Measurements from ENCODE around the gene NUS1. TPM values are rescaled to one million over a fixed set of nuclear protein-coding genes. Genes with fewer than 3 reads are reported as not detected.
"Not testable (repeated sequence)": the region's sequence is repeated elsewhere in the genome, so short reads cannot be mapped to it uniquely, and the experiment has no call there.

The NUS1 gene
- total and polyA plus RNA-seq, 3 donors from 2014 or later, result 16.6 to 21.5 (median 20.2) TPM

DNA sequence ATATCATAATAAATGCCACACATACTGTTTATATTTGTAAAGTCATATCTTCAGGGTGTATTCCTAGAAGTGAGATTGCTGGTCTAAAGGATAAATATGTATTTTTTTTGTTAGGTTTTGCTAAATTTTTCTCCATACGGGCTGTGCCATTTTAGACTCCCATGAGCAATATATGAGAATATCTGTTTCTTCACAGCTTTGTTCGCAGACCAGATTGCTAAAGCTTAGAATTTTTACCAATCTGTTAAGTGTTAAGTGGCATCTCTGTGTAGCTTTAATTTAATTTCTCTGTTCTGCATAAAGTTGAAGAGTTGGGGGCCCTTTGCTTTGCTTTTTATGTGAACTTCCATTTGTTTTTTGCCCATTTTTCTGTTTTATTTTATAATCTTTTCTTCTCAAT, 32.3 kb upstream of the NUS1 start:
- TF ChIP-seq POLR2A (IDR thresholded peaks at IDR 0.05), result no peak
- TF ChIP-seq, protein P1, sequence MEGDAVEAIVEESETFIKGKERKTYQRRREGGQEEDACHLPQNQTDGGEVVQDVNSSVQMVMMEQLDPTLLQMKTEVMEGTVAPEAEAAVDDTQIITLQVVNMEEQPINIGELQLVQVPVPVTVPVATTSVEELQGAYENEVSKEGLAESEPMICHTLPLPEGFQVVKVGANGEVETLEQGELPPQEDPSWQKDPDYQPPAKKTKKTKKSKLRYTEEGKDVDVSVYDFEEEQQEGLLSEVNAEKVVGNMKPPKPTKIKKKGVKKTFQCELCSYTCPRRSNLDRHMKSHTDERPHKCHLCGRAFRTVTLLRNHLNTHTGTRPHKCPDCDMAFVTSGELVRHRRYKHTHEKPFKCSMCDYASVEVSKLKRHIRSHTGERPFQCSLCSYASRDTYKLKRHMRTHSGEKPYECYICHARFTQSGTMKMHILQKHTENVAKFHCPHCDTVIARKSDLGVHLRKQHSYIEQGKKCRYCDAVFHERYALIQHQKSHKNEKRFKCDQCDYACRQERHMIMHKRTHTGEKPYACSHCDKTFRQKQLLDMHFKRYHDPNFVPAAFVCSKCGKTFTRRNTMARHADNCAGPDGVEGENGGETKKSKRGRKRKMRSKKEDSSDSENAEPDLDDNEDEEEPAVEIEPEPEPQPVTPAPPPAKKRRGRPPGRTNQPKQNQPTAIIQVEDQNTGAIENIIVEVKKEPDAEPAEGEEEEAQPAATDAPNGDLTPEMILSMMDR (IDR thresholded peaks at IDR 0.05), result no peak
- 84 to 97% methylated on average over 2 of the region's 2 CpGs for WGBS, 2 donors
- Histone ChIP-seq H3K9me3 (no peaks in the 10 kb centered on the region), H3K4me3 (no peak overlapping the region), H3K27ac (no peak overlapping the region), H3K4me1 (no peaks in the 10 kb centered on the region), H3K27me3 (no peaks in the 10 kb centered on the region), H3K36me3 (ENCODE audit: low read depth, missing control alignments) (no peaks in the 10 kb centered on the region)
- intact Hi-C loops (cut with DNase I; ENCODE audit: low total_unique reads), result no loop called here
- no peak for DNase-seq

DNA sequence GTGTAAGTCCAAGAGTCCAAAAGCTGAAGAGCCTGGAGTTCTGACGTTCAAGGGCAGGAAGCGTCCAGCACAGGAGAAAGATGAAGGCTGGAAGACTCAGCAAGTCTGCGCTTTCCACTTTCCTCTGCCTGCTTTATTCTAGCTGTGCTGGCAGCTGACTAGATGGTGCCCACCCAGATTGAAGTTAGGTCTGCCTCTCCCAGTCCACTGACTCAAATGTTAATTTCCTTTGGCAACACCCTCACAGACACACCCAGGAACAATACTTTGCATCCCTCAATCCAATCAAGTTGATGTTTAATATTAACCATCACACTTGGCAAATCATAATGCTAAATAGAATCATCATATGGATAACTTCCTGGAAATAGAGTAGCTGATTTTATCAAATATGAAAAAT, 23.3 kb upstream of the NUS1 start:
- H3K4me3 ChIP-seq; DNase-seq; H3K27me3 ChIP-seq; H3K36me3 ChIP-seq (ENCODE audit: low read depth, missing control alignments); H3K9me3 ChIP-seq; H3K27ac ChIP-seq; H3K4me1 ChIP-seq; intact Hi-C loops (cut with DNase I; ENCODE audit: low total_unique reads): not testable (repeated sequence)
- 87 to 90% methylated on average over 3 of the region's 3 CpGs for WGBS, 2 donors

DNA sequence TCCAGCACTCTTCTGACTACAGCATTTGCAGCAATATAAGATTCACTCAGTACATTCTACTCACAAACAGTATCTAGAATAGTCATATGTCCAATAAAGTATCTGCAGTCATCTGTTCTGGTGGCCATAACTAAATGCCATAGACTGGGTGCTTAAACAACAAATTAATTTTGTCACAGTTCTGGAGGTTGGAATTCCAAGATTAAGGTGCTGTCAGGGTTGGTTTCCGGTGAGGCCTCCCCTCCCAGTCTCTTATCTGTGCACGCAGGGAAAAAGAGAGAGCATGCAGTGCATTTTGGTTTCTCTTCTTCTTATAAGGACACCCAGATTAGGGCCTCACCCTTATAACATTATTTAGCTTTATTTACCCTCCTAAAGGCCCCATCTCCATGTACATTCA, 21.3 kb upstream of the NUS1 start:
- DNase-seq, result no peak
- no peak for TF ChIP-seq POLR2A (IDR thresholded peaks at IDR 0.05)
- TF ChIP-seq, protein P1 (IDR thresholded peaks at IDR 0.05), result no peak
- intact Hi-C loops (cut with DNase I; ENCODE audit: low total_unique reads), result no loop called here
- Histone ChIP-seq H3K4me1 (no peaks in the 10 kb centered on the region), H3K27me3 (no peaks in the 10 kb centered on the region), H3K9me3 (no peaks in the 10 kb centered on the region), H3K4me3 (no peak overlapping the region), H3K27ac (no peak overlapping the region), H3K36me3 (ENCODE audit: low read depth, missing control alignments) (no peaks in the 10 kb centered on the region)
- WGBS, 2 donors, result 82 to 85% methylated on average over 2 of the region's 2 CpGs

DNA sequence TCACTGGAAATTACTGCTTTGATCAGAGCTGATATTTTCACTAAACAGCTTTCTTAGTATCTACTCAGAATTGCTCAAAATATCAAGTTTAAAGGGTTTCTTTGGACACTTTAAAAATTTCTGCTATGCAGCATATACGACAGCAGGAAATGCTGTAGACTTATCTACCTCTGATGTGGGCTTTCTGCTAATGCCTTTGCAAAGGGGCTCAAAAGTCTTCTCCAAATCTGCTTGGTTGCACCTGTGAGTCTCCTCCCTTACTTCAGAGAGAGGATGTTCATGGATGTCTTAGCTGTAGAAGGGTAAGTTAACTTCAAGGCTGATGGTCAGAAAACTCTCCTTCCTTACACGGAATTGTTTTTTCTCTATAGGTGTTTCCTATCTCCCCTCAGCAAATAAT, 19.9 kb upstream of the NUS1 start:
- Histone ChIP-seq H3K27ac (no peak overlapping the region), H3K27me3 (no peaks in the 10 kb centered on the region), H3K4me3 (no peak overlapping the region), H3K9me3 (no peaks in the 10 kb centered on the region), H3K36me3 (ENCODE audit: low read depth, missing control alignments) (no peaks in the 10 kb centered on the region), H3K4me1 (no peaks in the 10 kb centered on the region)
- TF ChIP-seq, protein P1 (IDR thresholded peaks at IDR 0.05), result no peak
- TF ChIP-seq POLR2A (IDR thresholded peaks at IDR 0.05), result no peak
- intact Hi-C loops (cut with DNase I; ENCODE audit: low total_unique reads), result no loop called here
- WGBS, 2 donors, result 81 to 89% methylated on average over 2 of the region's 2 CpGs
- DNase-seq, result no peak

DNA sequence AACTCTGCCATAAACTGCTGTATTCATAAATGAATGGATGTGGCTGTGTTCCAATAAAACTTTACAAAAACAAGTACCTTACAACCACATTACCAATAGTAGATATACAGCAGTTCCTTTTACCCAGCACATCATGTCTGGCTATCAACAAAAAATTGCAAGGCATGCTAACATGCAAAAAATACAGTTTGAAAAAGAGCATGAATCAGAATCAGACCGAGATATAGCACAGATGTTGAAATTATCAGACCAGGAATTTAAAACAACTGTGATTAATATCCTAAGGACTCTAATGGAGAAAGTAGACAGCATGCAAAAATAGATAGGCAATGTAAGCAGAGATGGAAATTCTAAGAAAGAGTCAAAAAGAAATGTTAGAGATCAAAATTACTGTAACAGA, 8.4 kb upstream of the NUS1 start:
- intact Hi-C loops (cut with DNase I; ENCODE audit: low total_unique reads), result no loop called here
- Histone ChIP-seq H3K27me3 (no peaks in the 10 kb centered on the region), H3K4me1 (no peaks in the 10 kb centered on the region), H3K9me3 (no peaks in the 10 kb centered on the region), H3K36me3 (ENCODE audit: low read depth, missing control alignments) (no peaks in the 10 kb centered on the region), H3K4me3 (no peak overlapping the region), H3K27ac (no peak overlapping the region)
- WGBS, 2 donors, result 72 to 85% methylated on average over 1 of the region's 1 CpG
- TF ChIP-seq, protein P1 (IDR thresholded peaks at IDR 0.05), result no peak
- TF ChIP-seq POLR2A (IDR thresholded peaks at IDR 0.05), result no peak
- DNase-seq, result no peak

Data from testis (tissue), 3 donors.